H9 (cell line): ENCODE measurements around the gene CD226. TPM values are rescaled to one million over a fixed set of nuclear protein-coding genes. Genes with fewer than 3 reads are reported as not detected.

ENCODE experiments used
- DNase-seq: peaks from one replicate; pipeline ENCODE4 v3.0.0-alpha.2; 2017
- H2AFZ ChIP-seq: one replicate; pipeline ENCODE4 v1.6.1; 2013; ENCODE audit warnings: mild to moderate bottlenecking, low read length, control low read depth, moderate library complexity
- H2AK5ac ChIP-seq: 2 replicates; pipeline ENCODE4 v1.6.1; 2013; ENCODE audit warnings: low read length, control low read depth, mixed read lengths; ENCODE audit not compliant: insufficient read length
- H2BK120ac ChIP-seq: one replicate; pipeline ENCODE4 v1.6.1; 2013; ENCODE audit warnings: low read depth, mild to moderate bottlenecking, low read length, control low read depth, inconsistent platforms; ENCODE audit not compliant: poor library complexity, severe bottlenecking
- H2BK12ac ChIP-seq: 2 replicates; pipeline ENCODE4 v1.6.1; 2013; ENCODE audit warnings: low read length, control low read depth, mixed read lengths, low read depth; ENCODE audit not compliant: insufficient read length
- H2BK15ac ChIP-seq: 2 replicates; pipeline ENCODE4 v1.6.1; 2013; ENCODE audit warnings: low read depth, low read length, control low read depth
- H2BK20ac ChIP-seq: one replicate; pipeline ENCODE4 v1.6.1; 2013; ENCODE audit warnings: low read depth, mild to moderate bottlenecking, low read length, control low read depth, inconsistent platforms; ENCODE audit not compliant: poor library complexity, severe bottlenecking
- H2BK5ac ChIP-seq: 2 replicates; pipeline ENCODE4 v1.6.1; 2013; ENCODE audit warnings: low read length, control low read depth, mixed read lengths; ENCODE audit not compliant: insufficient read length
- H3K14ac ChIP-seq: 2 replicates; pipeline ENCODE4 v1.6.1; 2013; ENCODE audit warnings: low read length, control low read depth; ENCODE audit not compliant: insufficient read depth
- H3K18ac ChIP-seq: 2 replicates; pipeline ENCODE4 v1.6.1; 2013; ENCODE audit warnings: low read depth, mild to moderate bottlenecking, mixed read lengths, low read length, control low read depth; ENCODE audit not compliant: insufficient read length
- H3K23ac ChIP-seq: 2 replicates; pipeline ENCODE4 v1.6.1; 2013; ENCODE audit warnings: low read length, control low read depth, mixed read lengths, low read depth; ENCODE audit not compliant: insufficient read length
- H3K23me2 ChIP-seq: 2 replicates; pipeline ENCODE4 v1.6.1; 2013; ENCODE audit warnings: low read depth, mild to moderate bottlenecking, mixed read lengths, low read length, control low read depth; ENCODE audit not compliant: insufficient read length, poor library complexity, severe bottlenecking
- H3K27ac ChIP-seq: 2 replicates; pipeline ENCODE4 v1.5.1; 2013; ENCODE audit warnings: low read length, control low read depth, mixed read lengths, low read depth; ENCODE audit not compliant: insufficient read length
- H3K27me3 ChIP-seq: 2 replicates; pipeline ENCODE4 v1.6.1; 2013; ENCODE audit warnings: low read length, control low read depth, inconsistent platforms; ENCODE audit not compliant: insufficient read depth
- H3K4ac ChIP-seq: 2 replicates; pipeline ENCODE4 v1.6.1; 2013; ENCODE audit warnings: low read depth, mild to moderate bottlenecking, control low read depth, inconsistent platforms, low read length, moderate library complexity
- H3K4me1 ChIP-seq: 2 replicates; pipeline ENCODE4 v1.6.1; 2013; ENCODE audit warnings: low read length, control low read depth, inconsistent platforms; ENCODE audit not compliant: insufficient read depth
- H3K4me2 ChIP-seq: 2 replicates; pipeline ENCODE4 v1.6.1; 2013; ENCODE audit warnings: low read length, control low read depth, mixed read lengths; ENCODE audit not compliant: insufficient read length, insufficient read depth
- H3K56ac ChIP-seq: 2 replicates; pipeline ENCODE4 v1.6.1; 2013; ENCODE audit warnings: low read depth, mild to moderate bottlenecking, mixed read lengths, low read length, control low read depth; ENCODE audit not compliant: insufficient read length
- H3K79me1 ChIP-seq: 2 replicates; pipeline ENCODE4 v1.6.1; 2013; ENCODE audit warnings: low read depth, mild to moderate bottlenecking, moderate library complexity, low read length, control low read depth, inconsistent platforms; ENCODE audit not compliant: insufficient read depth, poor library complexity, severe bottlenecking
- H3K79me2 ChIP-seq: 2 replicates; pipeline ENCODE4 v1.6.1; 2013; ENCODE audit warnings: low read length, control low read depth, inconsistent platforms; ENCODE audit not compliant: insufficient read depth
- H3K9ac ChIP-seq: 2 replicates; pipeline ENCODE4 v1.6.1; 2013; ENCODE audit warnings: low read length, control low read depth, mixed read lengths; ENCODE audit not compliant: insufficient read length; ENCODE audit errors: extremely low read depth
- H3K9me3 ChIP-seq: one replicate; pipeline ENCODE4 v1.6.1; 2013; ENCODE audit warnings: low read depth, low read length, inconsistent platforms; ENCODE audit not compliant: control insufficient read depth
- H3T11ph ChIP-seq: one replicate; pipeline ENCODE4 v1.6.1; 2013; ENCODE audit warnings: mild to moderate bottlenecking, low read length, control low read depth, inconsistent platforms
- H4K20me1 ChIP-seq: one replicate; pipeline ENCODE4 v1.6.1; 2013; ENCODE audit not compliant: control insufficient read depth, insufficient read length, insufficient read depth
- H4K5ac ChIP-seq: 2 replicates; pipeline ENCODE4 v1.6.1; 2013; ENCODE audit warnings: low read depth, mild to moderate bottlenecking, mixed read lengths, low read length, control low read depth; ENCODE audit not compliant: insufficient read length
- H4K8ac ChIP-seq: replicated peaks from 2 replicates; pipeline ENCODE4 v1.6.1; 2013; ENCODE audit warnings: low read length, control low read depth, mixed read lengths, low read depth; ENCODE audit not compliant: insufficient read length
- H4K91ac ChIP-seq: 2 replicates; pipeline ENCODE4 v1.6.1; 2013; ENCODE audit warnings: low read depth, mild to moderate bottlenecking, moderate library complexity, mixed read lengths, low read length, control low read depth; ENCODE audit not compliant: insufficient read length
- H3K27ac Mint-ChIP-seq, 3 experiments: 2 replicates in 2 of 3; 3 replicates in 1 of 3; pipeline ENCODE4 v1.8.0; 2020 to 2021; ENCODE audit warnings: mixed read lengths in 3 of 3, mild to moderate bottlenecking in 1 of 3, moderate library complexity in 1 of 3
- H3K27me3 Mint-ChIP-seq: 2 replicates; pipeline ENCODE4 v1.8.0; 2021; ENCODE audit warnings: low read depth, mild to moderate bottlenecking, moderate library complexity, mixed read lengths
- H3K36me3 Mint-ChIP-seq, 3 experiments: 2 replicates in 2 of 3; 3 replicates in 1 of 3; pipeline ENCODE4 v1.8.0; 2020 to 2021; ENCODE audit warnings: low read depth in 3 of 3, mixed read lengths in 3 of 3; ENCODE audit not compliant: insufficient read depth in 1 of 3
- H3K4me1 Mint-ChIP-seq, 2 experiments: 2 replicates each; pipeline ENCODE4 v1.8.0; 2020; ENCODE audit warnings: mixed read lengths in 2 of 2
- H3K4me3 Mint-ChIP-seq, 2 experiments: 2 replicates in 1 of 2; 3 replicates in 1 of 2; pipeline ENCODE4 v1.8.0; 2020 to 2021; ENCODE audit warnings: mild to moderate bottlenecking in 2 of 2, mixed read lengths in 2 of 2, moderate library complexity in 1 of 2
- H3K9me3 Mint-ChIP-seq, 2 experiments: 2 replicates in 1 of 2; 3 replicates in 1 of 2; pipeline ENCODE4 v1.8.0; 2020; ENCODE audit warnings: mild to moderate bottlenecking in 2 of 2, mixed read lengths in 2 of 2, moderate library complexity in 1 of 2
- CTCF ChIP-seq: fragments of 200-600 bp; sonication (generic); conservative IDR thresholded peaks from 3 replicates; pipeline ENCODE4 v1.8.0; 2021; ENCODE audit warnings: antibody characterized with exemption, mild to moderate bottlenecking
- WGBS: extraction: QIAGEN DNeasy Blood & Tissue Kit; methylation state at CpG from one replicate; pipeline ENCODE4 v1.1.7; 2013; ENCODE audit warnings: missing lambda C conversion rate, low lambda C conversion rate, mixed read lengths; ENCODE audit not compliant: insufficient read length; ENCODE audit errors: extremely low coverage; 5-methylcytosine and 5-hydroxymethylcytosine counted together
- total RNA-seq: library from RNA; stranded (reverse); gene quantifications from 2 replicates; pipeline ENCODE4 v1.2.1, GENCODE V29; 2021

Gene CD226
- total RNA-seq, 1 experiment from 2014 or later = not detected

- no peaks in the 10 kb centered on the region for H3K79me1 ChIP-seq
- Mint-ChIP-seq H3K27me3 (no peaks in the 10 kb centered on the region), H3K36me3 (peaks cover 0 to 10% (median 2%) of the 10 kb centered on the region in 3 experiments; a peak in 4 of 7 replicates), H3K9me3 (no peaks in the 10 kb centered on the region; a peak in 2 of 5 replicates), H3K4me1 (peaks cover 25% of the 10 kb centered on the region in 2 experiments), H3K4me3 (no peak overlapping the region), H3K27ac (no peak overlapping the region)
- no peak overlapping the region for H2BK12ac ChIP-seq
- no peak overlapping the region for H3K18ac ChIP-seq
- no peak overlapping the region for H4K91ac ChIP-seq
- DNase-seq = no peak
- no peak overlapping the region for H4K8ac ChIP-seq
- H3K9ac ChIP-seq = no peak overlapping the region
- H2BK20ac ChIP-seq = no peak overlapping the region
- no peak overlapping the region for H3K14ac ChIP-seq
- no peak overlapping the region for H3K4me2 ChIP-seq
- H2AFZ ChIP-seq = no peak overlapping the region
- no peaks in the 10 kb centered on the region for H3K9me3 ChIP-seq
- H2BK15ac ChIP-seq = no peak overlapping the region
- H3K23ac ChIP-seq = no peak overlapping the region
- no peak overlapping the region for H4K5ac ChIP-seq
- no peak overlapping the region for H2AK5ac ChIP-seq
- H3T11ph ChIP-seq = no peak overlapping the region
- WGBS = no CpG with 5 or more reads among the region's 1 CpG
- no peaks in the 10 kb centered on the region for H3K23me2 ChIP-seq
- TF ChIP-seq CTCF = no peak
- H3K56ac ChIP-seq = no peak overlapping the region
- H2BK5ac ChIP-seq = no peak overlapping the region
- no peaks in the 10 kb centered on the region for H3K27me3 ChIP-seq
- no peak overlapping the region for H3K4ac ChIP-seq
- H4K20me1 ChIP-seq = no peaks in the 10 kb centered on the region
- no peak overlapping the region for H3K27ac ChIP-seq
- no peaks in the 10 kb centered on the region for H3K79me2 ChIP-seq
- peaks cover 5% of the 10 kb centered on the region; the same call in 1 of the 2 replicates for H3K4me1 ChIP-seq
- H2BK120ac ChIP-seq = no peak overlapping the region
Measured at GRCh38 chr18:69992776-69993175, 45.1 kb upstream of the CD226 start.
